Prostate gland (tissue), 2 donors: ENCODE results near the gene DSG2.

Source experiments
- POLR2A ChIP-seq: fragments of 450-650 bp; IDR thresholded peaks from one replicate; pipeline ENCODE4 v1.6.1; 2016; ENCODE audit warnings: antibody characterized with exemption, mild to moderate bottlenecking
- POLR2AphosphoS5 ChIP-seq: sonication (generic); formaldehyde crosslinking; IDR thresholded peaks from one replicate; pipeline ENCODE4 v1.6.1; 2017; ENCODE audit warnings: antibody characterized with exemption
- TF ChIP-seq, protein P1 (sequence below), 4 experiments: fragments of 200-600 bp in 2 of 4; fragments of 450-650 bp in 2 of 4; sonication (generic) in 2 of 4; IDR thresholded peaks; 1 replicate in 3 of 4; 2 replicates in 1 of 4; pipeline ENCODE4 v1.5.1; 2016 to 2019; ENCODE audit warnings: antibody characterized with exemption in 4 of 4, mild to moderate bottlenecking in 2 of 4, moderate library complexity in 2 of 4

DNA sequence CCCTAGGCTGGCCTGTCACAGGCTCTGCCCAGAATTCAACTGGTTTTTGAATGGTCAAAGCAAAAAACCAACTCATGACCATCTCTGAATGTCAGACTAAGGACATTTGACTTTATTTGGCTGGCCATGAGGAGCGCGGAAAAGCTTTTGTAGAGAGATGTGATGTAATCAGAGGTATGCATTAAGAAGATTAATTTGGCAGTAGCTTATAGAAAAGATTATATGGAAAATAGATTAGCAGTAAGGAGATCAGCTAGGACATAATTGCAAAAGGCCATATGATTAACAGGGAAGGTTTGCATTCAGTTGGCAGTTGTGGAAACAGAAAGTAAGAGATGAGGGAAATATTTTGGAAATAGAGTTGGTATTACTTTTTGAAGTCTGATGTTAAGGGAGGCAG is 81.4 kb downstream of the DSG2 start:
- TF ChIP-seq, protein P1, sequence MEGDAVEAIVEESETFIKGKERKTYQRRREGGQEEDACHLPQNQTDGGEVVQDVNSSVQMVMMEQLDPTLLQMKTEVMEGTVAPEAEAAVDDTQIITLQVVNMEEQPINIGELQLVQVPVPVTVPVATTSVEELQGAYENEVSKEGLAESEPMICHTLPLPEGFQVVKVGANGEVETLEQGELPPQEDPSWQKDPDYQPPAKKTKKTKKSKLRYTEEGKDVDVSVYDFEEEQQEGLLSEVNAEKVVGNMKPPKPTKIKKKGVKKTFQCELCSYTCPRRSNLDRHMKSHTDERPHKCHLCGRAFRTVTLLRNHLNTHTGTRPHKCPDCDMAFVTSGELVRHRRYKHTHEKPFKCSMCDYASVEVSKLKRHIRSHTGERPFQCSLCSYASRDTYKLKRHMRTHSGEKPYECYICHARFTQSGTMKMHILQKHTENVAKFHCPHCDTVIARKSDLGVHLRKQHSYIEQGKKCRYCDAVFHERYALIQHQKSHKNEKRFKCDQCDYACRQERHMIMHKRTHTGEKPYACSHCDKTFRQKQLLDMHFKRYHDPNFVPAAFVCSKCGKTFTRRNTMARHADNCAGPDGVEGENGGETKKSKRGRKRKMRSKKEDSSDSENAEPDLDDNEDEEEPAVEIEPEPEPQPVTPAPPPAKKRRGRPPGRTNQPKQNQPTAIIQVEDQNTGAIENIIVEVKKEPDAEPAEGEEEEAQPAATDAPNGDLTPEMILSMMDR (IDR thresholded peaks at IDR 0.05), result no peak
- TF ChIP-seq POLR2AphosphoS5 (no peak), POLR2A (no peak)
